MV-4-11 (cell line): Measurements from ENCODE around the gene ZBED5.
A peak's percentile ranks its signal among the peaks of the same experiment; 100 is the strongest.

Experiments
- DNase-seq: peaks from one replicate; lab custom pipeline; 2025; lab: John Stamatoyannopoulos, UW

The ZBED5 gene

GRCh38 chr11:10878408-10879214 is 20.8 kb upstream of the ZBED5 start:
- DNase-seq, result peak; percentile 88

- no peak for DNase-seq
Measured at GRCh38 chr11:10876158-10876557, 18.3 kb upstream of the ZBED5 start.

- peak; percentile 7 for DNase-seq
Measured at GRCh38 chr11:10875430-10876021, 17.7 kb upstream of the ZBED5 start.

- DNase-seq, result no peak
Measured at GRCh38 chr11:10872097-10872496, 14.2 kb upstream of the ZBED5 start.

GRCh38 chr11:10868352-10868751 is 10.5 kb upstream of the ZBED5 start:
- no peak for DNase-seq

- no peak for DNase-seq
Measured at GRCh38 chr11:10866893-10867331, 9.1 kb upstream of the ZBED5 start.

GRCh38 chr11:10865837-10866270 is 8.0 kb upstream of the ZBED5 start:
- no peak for DNase-seq

- DNase-seq, result no peak
Measured at GRCh38 chr11:10864688-10865087, 6.8 kb upstream of the ZBED5 start.

GRCh38 chr11:10862446-10862845 is 4.6 kb upstream of the ZBED5 start:
- DNase-seq, result peak; percentile 50

GRCh38 chr11:10861799-10862198 is 3.9 kb upstream of the ZBED5 start:
- DNase-seq, result no peak

GRCh38 chr11:10861047-10861446 is 3.2 kb upstream of the ZBED5 start:
- no peak for DNase-seq

GRCh38 chr11:10858439-10859325 is 829 bp upstream of the ZBED5 start:
- DNase-seq, result peak; percentile 48

GRCh38 chr11:10857459-10857708 is 469 bp downstream of the ZBED5 start:
- no peak for DNase-seq

- peak; percentile 31 for DNase-seq
Measured at GRCh38 chr11:10856689-10857458, 979 bp downstream of the ZBED5 start.

GRCh38 chr11:10855295-10855694 is 2.6 kb downstream of the ZBED5 start:
- no peak for DNase-seq

- no peak for DNase-seq
Measured at GRCh38 chr11:10847960-10848860, 9.6 kb downstream of the ZBED5 start.

- DNase-seq, result no peak
Measured at GRCh38 chr11:10846660-10847059, 11.2 kb downstream of the ZBED5 start.

GRCh38 chr11:10845589-10845988 is 12.3 kb downstream of the ZBED5 start:
- DNase-seq, result no peak

GRCh38 chr11:10844796-10845195 is 13.1 kb downstream of the ZBED5 start:
- DNase-seq, result no peak

- DNase-seq, result no peak
Measured at GRCh38 chr11:10844356-10844755, 13.5 kb downstream of the ZBED5 start.

GRCh38 chr11:10838881-10839280 is 19.0 kb downstream of the ZBED5 start:
- no peak for DNase-seq
